ENCODE results near the gene SLC47A1.
"Not testable (repeated sequence)": the region's sequence is repeated elsewhere in the genome, so short reads cannot be mapped to it uniquely, and the experiment has no call there.

SLC47A1 gene

DNA sequence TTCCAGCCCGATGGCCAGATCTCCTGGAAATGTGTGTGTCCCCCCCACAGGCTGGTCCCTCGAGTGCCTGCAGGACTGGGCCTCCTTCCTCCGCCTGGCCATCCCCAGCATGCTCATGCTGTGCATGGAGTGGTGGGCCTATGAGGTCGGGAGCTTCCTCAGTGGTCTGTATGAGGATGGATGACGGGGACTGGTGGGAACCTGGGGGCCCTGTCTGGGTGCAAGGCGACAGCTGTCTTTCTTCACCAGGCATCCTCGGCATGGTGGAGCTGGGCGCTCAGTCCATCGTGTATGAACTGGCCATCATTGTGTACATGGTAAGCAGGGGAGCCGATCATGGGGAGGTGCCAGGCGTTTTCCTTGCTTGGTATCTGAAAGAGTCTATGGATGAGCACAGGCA lies 22.1 kb downstream of the SLC47A1 start:
- no peak for DNase-seq (ENCODE audit: low read depth)

DNA sequence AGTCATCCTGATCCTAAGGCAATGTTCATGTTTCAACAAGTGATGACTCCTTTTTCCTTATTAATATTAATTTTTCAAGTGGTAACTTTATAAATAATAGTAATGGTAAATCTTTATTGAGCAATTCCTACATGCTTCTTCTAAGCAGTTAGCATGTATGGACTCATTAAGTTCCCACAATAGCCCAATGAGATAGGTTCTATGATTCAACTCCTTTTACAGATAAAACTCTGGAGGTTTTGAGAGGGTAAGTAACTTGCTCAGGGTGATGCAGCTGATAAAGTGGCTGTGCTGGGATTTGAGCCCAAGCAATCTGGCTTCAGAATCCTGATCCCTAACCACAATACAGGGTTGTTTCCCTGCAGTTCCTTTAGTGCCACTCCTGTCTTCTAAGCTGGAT lies 25.3 kb downstream of the SLC47A1 start:
- DNase-seq (ENCODE audit: low read depth): no peak

DNA sequence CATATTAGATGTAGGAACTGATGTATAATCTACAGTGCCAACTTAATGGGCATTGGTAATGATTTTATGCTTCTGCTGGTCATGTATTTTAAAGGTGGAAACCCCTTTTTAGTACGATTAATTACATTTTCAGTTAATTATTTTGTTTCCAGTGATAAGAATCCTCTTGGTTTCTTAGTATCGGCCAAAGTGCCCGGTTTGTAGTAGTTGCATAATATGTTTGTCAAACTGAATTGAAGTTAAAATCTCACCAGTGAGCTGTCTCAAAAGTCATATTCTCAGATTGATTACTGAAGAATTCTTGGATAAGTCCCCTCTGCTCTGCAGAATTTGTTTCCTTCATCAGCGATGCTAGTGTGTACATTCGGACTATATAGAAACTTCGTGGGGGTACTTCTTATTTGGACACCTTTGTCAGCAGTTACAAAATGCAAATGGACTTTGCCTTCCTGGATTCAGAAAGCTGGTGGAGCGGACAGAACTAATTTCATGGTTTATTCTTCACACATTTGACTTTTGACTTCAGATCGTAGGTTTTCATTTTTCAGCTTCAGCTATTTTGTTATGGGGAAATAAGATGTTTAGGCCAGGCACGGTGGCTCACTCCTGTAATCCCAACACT lies 28.2 kb downstream of the SLC47A1 start:
- no peak for DNase-seq (ENCODE audit: low read depth)

DNA sequence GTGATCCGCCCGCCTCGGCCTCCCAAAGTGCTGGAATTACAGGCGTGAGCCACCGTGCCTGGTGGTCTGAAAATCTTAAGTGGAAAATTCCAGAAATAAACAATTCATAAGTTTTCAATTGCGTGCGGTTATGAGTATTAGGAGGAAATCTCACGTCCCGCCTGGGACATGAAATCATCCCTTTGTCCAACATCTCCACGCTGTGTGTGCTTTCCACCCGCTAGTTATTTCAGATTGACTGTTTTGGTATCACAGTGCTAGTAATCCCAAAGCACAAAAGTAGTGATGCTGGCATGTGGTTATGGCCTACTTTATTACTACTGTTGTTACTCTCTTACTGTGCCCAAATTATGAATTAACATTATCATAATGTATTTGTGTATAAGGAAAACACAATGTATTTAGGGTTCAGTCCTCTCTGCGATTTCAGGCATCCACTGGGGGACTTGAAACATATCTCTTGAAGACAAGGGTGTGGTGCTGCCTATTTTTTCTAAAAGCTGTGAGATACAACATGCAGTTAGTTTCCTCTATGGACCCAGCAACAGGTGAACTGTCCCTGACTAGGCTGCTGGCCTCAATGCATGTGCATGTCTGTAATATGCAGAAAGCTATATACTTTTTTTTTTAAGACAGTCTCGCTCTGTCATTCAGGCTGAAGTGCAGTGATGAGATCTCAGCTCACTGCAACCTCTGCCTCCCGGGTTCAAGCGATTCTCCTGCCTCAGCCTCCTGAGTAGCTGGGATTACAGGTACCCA lies 32.3 kb downstream of the SLC47A1 start:
- no peak for DNase-seq (ENCODE audit: low read depth)

DNA sequence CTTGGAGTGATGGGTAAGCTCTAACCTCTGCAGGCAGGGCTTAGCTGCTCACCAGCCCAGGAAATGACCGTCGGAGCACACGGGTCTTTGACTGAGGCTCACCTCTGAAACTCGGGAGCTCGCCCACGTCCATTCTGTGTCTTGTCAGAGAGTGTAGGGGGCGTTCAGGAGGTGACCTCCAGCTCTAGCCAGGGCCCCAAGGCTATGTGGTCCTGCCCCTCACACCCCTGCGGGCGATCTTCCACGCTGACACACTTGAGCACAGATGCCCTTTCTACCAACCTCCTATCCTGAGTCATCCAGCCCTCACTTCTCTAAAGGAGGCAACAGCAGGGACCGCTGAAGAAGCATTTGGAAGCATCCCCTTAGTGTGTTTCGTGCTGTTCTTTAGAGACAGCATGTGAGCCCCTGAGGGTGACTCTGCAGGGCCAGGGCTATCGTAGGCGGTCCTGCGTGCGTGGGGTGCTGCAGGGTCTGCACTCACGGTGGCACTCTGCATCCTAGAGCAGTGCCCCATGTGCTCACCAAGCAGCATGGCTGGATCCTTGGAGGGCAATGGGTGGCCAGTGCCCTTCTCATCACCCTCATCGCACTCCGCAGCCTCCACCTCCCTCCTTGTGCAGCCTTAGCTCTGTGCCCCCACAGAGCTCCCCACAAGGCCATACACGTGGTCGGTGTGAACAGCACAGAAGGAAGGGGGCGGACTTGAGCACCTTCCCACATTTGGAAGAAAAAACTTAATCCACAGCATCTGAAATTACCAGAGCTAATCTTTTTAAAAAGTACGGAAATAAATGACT lies 33.8 kb downstream of the SLC47A1 start:
- no peak for DNase-seq (ENCODE audit: low read depth)

DNA sequence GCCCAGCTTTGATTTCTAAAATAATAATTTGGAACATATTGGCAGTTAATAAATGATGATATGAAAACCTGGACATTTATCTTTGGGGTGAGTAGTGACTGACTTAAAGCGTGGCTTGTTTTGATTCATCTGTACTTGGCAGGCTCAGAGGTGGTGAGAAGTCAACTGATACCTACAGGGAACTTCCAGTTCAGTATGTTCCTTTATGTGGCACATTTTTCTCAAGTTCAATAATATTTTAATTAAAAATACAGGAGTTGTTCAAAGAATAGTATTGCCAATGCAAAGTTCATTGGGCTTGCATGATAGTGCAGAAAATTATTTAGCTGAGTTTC lies 34.3 kb downstream of the SLC47A1 start:
- no peak for DNase-seq (ENCODE audit: low read depth)

DNA sequence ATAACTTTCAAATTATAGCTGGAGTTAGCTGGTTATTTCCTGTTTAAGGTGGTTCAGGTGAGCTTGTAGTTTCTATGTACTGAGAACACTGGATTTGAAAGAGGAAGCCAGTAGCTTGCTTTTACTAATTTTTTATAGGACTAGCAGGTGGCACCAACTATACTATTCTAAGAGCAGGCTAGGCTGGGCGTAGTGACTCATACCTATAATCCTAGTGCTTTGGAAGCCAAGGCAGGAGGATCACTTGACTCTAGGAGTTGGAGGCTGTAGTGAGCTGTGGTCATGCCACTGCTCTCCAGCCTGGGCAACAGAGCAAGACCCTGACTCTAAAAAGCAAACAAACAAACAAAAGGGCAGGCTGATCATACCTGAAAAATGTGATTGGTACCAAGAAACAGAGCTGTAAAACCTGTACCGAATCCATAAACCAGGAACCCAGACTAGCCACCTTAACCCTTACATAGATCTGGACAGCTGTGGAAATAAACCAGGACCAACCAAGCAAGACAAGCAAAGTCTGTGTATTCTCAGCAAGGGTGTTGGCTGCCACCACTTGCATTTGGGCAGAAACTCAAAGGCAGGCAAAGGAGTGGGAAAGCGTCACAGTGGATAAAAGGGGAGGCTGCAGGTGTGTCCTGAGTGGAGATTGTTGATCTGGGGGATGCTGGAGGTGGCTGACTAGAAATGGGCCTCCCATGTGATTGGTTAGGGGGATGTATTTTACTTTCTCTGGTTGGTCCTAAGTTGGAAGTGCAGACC lies 36.3 kb downstream of the SLC47A1 start:
- no peak for DNase-seq (ENCODE audit: low read depth)

DNA sequence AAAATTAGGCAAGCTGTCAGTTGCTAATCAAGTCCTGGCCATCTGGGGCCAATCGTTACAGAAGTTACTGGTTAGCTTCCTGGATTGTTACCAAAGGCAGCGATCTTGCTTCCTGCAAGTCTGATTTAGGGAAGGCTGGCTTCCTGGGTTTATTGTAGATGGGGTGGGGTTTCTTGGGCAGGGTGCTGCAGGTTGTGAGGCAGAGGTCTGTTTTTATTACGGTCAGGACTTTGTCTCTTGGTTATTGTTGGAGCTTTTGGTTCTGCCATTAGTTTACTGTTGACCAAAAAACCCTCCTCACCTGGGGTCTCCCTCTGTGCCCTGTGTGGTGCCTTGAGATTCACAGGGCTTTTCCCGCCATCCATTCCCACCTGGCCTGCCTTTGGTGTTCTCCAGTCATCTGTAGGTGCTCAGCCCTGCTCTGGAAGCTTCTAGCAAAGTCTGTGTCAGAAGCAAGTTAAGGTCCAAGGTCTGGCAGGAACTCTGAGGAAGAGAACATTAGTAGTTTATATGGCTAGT lies 36.9 kb downstream of the SLC47A1 start:
- DNase-seq (ENCODE audit: low read depth): peak; percentile 12

DNA sequence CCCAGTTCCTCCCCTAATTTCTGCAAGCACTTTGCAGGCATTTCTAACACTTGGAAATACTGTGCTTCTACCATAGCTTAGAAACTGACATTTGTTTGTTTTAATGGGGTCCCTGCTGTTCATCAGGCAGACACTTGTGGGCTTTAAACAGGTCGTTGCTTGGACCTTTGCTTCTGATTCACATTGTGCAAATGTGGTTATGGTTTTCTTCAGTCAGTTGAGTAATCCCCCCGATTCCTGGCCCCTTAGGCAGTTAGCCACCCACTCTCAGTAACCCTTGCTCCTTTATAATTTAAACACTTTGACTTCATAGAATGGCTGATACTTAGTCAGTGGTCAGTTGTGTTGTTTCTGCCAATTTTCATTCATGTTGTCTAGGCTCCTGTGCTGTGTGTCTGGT lies 39.4 kb downstream of the SLC47A1 start:
- DNase-seq (ENCODE audit: low read depth): no peak

DNA sequence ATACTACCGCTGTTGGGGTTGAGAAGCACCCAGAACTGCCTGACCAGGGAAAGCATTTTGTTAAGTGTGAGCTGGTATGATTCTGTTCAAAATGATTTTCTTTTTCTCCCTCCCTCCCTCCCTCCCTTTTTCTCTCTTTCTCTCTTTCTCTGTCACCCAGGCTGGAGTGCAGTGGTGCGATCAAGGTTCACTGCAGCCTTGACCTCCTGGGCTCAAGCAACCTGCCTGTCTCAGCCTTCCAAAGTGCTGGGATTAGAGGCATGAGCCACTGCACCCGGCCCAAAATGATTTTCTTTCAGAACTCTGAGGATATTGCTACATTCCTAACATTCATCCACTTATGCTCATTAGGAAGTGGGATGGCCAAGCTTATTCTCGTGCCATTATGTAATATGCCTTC lies 41.3 kb downstream of the SLC47A1 start:
- DNase-seq (ENCODE audit: low read depth): no peak

DNA sequence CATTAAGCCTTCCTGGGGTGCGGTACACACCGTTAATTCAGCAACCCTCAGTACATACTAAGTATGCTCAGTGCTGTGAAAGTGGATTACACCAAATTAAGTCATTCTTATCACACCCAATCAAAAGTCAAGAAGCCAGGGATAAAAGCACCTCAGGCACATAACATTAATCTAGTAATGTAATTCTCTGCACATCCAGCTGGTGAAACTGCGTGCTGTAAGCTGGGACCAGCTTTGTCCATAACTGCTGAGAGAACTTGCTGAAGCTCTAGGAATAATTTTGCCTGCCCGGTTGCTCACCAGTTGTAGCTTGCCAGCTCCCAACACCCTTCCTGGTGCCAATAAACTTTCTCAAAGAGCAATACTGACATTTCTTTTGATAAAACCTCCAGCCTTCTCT lies 44.9 kb downstream of the SLC47A1 start:
- no peak for DNase-seq (ENCODE audit: low read depth)

DNA sequence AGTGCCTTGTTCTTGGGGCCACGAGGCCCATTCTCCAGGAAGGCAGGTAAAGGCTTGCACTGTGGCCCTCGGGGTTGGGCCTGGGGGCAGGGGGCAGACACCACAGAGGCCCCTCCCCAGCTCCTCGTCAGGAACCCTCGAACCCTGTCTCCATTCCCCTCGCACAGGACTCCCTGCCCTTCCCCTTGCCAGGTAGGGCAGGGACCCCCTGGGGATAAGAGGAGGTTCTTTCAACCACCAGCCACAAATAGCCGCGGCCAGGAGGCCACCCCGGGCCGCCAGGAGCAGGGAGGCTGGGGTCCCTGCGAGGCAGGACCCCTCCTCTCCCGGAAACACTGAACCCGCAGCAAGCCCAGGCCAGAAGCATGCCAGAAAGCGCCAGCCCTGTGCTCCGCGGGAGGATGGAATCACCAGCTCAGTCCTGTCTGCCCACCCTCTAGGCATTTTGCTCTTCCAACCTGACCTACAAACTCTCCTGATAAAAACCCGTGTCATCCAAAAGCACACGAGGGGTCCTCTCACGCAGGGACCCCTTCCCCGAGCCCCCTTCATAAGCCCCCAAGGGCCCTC lies 45.6 kb downstream of the SLC47A1 start:
- no peak for DNase-seq (ENCODE audit: low read depth)

DNA sequence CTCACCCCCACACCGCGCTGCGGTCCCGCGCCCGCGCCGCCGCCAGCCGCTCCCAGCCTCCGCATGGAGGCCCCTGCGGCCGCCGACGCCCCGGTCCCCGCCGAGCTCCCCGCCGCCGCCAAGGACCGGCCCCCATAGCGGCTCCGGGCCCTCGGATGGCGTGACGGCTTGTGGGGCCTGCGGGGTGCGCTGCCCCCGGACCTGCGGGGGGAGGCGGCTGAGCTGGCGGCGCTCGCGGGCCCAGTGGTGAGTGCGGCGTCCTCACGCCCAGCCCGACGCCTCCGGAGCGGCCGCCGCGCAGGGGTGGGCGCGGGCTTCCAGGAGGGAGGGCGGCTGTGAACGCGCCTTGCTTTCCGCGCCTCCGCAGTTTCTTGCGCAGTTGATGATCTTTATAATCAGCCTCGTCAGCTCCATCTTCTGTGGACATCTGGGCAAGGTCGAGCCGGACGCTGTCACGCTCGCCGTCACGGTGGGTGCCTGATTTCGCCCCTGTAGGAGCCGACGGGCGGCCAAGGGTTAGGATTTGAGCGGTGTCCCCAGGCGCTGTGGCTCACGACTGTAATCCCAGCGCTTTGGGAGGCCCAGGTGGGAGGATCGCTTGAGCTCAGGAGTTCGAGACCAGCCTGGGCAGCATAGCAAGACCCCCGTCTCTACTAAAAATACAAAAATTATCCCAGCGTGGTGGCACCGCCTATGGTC lies 46.4 kb downstream of the SLC47A1 start:
- no peak for DNase-seq (ENCODE audit: low read depth)

DNA sequence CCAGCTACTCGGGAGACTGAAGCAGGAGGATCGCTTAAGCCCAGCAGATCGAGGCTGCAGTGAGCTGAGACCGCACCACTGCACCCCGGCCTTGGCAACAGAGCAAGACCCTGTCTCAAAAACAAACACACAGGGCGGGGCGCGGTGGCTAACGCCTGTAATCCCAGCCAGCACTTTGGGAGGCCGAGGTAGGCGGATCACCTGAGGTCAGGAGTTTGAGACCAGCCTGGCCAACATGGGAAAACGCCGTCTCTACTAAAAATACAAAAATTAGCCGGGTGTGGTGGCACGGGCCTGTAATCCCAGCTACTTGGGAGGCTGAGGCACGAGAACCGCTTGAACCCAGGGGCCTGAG lies 46.9 kb downstream of the SLC47A1 start:
- DNase-seq (ENCODE audit: low read depth): not testable (repeated sequence)

DNA sequence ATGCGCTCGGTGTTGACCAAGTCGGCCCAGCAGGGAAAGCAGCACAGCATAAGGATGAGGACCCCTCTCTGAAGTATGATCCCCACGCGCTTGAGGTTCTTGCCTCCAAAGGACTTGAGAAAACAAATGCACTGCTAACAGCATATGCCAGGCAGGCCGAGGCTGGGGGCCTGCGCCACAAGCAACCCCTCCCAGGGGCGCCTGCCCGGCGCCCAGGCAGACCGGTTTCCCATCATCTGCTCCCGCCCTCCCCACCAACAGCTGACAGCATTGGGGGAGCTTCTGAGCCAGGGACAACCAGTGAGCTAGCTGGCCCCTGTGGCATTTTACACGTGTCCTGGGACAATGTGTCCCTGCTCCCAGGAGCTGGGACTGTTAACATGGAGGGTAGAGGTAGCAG lies 48.5 kb downstream of the SLC47A1 start:
- not testable (repeated sequence) for DNase-seq (ENCODE audit: low read depth)

DNA sequence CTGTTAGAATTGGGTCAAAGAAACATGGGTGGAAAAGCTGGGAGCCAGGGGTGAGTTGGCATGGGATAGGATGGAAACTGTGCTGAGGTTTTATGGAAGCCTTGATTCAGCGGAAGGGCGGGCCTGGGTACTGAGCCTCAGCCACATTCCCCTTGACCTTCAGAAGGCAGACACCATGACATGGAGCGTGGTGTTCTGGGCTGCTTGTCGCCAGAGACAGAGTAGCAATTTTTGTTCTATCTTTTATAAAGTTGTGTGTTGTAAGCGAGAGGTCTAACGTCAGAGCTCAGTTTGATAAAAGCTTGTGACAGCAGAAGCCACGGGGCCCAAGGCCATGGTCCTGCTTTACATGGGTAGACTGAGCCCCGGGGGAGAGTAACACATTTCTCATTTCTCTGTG lies 50.2 kb downstream of the SLC47A1 start:
- no peak for DNase-seq (ENCODE audit: low read depth)

DNA sequence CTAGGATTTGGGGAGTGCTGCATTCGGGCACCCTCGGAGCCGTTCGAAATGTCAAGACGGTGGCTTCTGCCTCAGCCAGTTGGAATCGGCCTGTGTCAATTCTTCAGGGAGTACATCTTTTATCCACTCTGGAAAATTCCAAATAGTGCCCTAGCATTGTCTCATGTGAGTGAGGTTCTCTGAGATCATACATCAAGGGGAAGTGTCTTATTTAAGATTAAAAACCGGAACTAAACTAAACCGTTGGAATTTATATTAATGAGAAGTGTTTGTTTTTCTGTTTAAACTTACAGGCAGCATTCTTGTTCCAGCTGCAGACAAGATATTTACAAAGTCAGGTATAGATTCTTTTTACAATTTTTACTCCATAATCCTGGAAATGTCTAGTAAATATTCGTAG lies 56.8 kb downstream of the SLC47A1 start:
- DNase-seq (ENCODE audit: low read depth): no peak

DNA sequence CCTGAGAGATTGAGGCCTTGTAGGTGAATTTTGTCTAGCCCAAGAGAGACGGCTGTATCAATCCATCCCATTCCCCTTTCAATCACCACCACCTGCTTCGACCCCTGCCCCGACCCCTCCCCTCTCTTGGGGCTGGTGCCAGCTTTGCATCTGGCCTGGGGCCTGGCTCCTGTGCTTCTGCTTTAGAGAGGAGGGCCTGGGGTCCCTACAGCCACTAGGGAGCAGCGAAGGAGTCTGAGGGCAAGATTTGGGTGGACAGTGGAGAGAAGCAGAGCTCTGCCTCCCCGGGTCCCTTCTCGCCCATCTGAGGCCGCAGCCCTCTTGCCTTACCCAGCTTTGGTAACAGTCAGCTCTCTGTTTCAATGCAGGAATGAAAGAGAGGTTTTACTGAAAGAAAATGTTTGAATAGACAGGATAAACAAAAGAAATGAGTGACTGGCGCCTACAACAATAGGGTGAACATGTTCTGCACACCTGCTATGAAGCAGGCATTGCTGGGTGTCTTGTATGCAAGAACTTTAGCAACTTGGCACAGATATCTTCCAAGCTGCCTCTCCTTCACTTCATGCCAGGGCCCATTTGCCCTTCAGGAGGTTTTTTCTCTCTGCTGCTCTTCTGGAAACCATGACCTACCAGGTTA lies 57.4 kb downstream of the SLC47A1 start:
- DNase-seq (ENCODE audit: low read depth): no peak

DNA sequence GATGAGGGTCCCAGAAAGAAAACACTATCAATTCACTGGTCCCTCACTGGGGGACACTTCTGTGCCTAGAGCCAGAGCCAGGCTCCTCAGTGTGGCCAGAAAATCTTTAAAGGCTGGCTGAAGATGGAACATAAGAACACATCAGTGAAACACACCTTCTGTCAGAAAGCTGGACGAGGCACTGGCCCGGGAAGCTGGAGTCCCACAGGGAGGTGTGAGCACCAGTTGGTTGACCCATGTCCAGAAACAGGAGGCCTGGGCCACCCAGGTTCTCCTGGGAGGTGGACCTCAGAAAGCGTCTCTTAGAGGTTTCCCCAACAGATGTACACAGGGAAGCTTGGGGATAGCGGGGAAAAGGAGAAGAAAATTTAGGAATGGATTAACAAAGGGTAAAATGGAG lies 58.7 kb downstream of the SLC47A1 start:
- DNase-seq (ENCODE audit: low read depth): no peak

DNA sequence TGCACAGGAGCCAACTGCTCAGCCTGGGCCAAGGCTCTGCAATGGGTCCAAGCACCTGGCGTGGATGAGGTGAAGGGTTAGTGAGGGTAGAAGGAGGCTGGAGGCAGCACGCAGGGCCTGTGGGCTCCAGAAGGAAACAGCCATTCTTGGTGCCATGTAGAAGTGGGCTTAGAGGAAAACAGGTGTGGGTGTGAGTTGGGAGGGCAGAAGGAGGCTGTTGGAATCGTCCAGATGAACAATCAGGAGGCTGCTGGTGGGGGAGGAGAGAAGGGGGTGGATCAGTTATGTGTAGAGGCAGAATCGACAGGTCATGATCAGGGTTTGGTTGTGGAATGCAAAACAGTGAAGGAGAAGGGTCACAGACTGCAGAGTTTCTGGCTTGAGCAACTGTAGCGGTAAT lies 63.2 kb downstream of the SLC47A1 start:
- no peak for DNase-seq (ENCODE audit: low read depth)

DNA sequence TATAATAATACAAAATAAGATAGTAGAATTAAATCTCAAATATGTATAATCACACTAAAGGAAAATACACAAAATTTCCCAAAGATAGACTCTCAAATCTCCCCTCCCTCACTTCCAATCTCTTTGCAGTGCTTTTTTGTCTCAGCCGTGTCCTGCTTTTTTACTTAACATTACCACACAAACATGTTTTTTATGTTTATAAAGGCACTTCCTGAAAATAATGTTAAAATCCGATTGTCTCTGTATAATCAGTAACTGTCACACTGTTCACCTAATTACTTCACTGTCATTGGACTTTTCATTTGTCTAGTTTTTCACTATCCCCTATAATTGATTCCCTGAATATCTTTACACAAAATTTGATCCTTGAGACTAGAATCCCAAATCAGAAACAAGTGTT lies 76.7 kb downstream of the SLC47A1 start:
- no peak for DNase-seq (ENCODE audit: low read depth)

All from CMK (cell line).